ENCODE data around the gene FADS2.

GRCh38 chr11:61875698-61876097 is 47.6 kb downstream of the FADS2 start:
- TF ChIP-seq SP1 (IDR thresholded peaks at IDR 0.05), result no peak
- TF ChIP-seq FOXK2 (IDR thresholded peaks at IDR 0.05), result no peak
- TF ChIP-seq CTBP1 (IDR thresholded peaks at IDR 0.05; ENCODE audit: borderline replicate concordance), result no peak
- no peak for TF ChIP-seq ARNT (IDR thresholded peaks at IDR 0.05)

Measured in HEK293T (cell line).